ENCODE data around the gene PRKAR1B.

DNA sequence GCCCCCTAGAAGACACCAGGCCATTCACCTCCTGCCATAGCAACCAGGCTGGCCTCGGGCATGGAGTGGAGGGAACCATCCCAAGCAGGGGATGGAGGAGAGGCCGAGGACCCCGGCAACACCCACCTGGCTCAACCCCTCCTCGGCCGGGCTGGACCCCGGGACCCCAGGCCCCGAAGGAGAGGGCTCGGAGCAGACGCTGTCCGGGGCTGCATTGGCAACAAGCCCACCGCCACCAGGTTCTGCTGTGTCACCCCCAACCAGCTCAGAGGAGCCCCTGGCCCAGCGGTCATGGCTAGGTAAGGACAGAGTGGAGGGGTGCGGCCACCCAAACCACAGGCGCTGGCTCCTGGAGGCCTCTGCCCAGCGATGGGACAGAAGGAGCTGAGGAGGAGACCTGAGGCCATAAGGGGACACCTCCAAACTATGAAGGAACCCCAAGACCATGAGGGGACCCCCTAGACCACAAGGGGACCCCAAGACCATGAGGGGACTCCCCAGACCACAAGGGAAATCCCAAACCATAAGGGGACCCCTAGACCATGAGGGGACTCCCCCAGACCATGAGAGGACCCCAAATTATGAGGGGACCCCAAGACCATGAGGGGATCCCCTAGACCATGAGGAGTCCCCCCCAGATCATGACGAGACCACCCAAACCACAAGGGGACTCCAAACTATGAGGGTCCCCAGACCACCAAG, 132.7 kb downstream of the PRKAR1B start:
- no peak for TF ChIP-seq CTCF (conservative IDR thresholded peaks at IDR 0.05)
- no peak for TF ChIP-seq EZH2 (IDR thresholded peaks at IDR 0.05; ENCODE audit: low read depth)

All from PC-9 (cell line).